ENCODE results near the gene RYR1. TPM values are rescaled to one million over a fixed set of nuclear protein-coding genes. Genes with fewer than 3 reads are reported as not detected.
"Not testable (repeated sequence)": the region's sequence is repeated elsewhere in the genome, so short reads cannot be mapped to it uniquely, and the experiment has no call there.

RYR1 gene
- total RNA-seq, 1 experiment from 2014 or later = 0.11 TPM

GRCh38 chr19:38561658-38562057, 128.2 kb downstream of the RYR1 start:
- no peak for DNase-seq (ENCODE audit: low read depth)

DNA sequence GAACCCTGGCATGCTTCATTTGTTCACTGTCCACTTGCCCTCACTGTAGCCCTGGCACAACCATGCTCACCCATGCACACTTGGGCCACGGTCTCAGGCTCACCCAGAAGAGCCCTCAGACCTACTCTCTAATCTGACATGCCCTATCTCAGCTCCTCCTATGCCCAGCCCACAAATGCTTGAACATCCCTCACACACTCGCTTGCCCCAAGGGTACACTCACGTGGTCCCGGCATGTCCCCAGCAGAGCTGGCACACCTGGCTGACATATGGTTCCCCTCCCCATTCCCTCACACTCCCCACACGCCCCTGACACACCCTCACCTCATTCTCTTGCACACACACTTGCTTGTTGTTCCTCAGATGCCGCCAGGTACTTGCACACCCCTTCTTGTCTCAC, 128.6 kb downstream of the RYR1 start:
- no peak for DNase-seq (ENCODE audit: low read depth)

DNA sequence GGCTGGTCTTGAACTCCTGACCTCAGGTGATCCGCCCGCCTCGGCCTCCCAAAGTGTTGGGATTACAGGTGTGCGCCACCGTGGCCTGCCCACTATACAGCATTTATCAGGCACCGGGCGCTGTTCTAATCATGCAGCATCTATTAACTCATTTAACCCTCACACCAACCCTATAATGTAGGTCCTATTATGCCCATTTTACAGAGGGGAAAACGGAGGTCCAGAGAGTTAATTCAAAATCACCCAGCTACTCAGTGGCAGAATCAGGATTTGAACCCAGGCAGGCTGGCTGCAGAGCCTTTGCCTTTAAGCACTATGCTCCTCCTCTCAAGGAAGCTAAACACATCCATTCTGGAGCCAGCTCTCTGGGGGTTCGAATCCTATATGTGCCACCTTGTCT, 130.0 kb downstream of the RYR1 start:
- no peak for DNase-seq (ENCODE audit: low read depth)

- DNase-seq (ENCODE audit: low read depth) = peak; percentile 24
Observed at GRCh38 chr19:38564981-38565690, 131.6 kb downstream of the RYR1 start.

DNA sequence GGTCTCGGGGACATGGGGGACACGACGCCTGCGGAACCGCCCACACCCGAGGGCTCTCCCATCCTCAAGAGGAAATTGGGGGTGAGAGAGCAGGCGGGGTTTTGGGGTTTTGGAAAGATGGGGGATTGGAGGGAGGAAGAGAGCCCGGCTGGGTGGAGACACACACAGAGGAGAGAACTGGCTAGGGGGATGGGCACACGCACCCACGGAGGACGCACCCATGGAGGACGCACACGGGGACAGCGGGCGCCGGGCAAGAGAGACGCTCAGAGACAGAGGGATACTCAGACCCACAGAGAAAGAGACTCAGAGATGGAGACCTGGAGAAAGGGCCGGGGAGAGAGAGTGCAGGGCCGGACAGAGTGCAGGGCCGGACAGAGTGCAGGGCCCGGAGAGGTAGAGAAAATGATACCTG, 132.2 kb downstream of the RYR1 start:
- DNase-seq (ENCODE audit: low read depth) = no peak

GRCh38 chr19:38569368-38569983, 136.0 kb downstream of the RYR1 start:
- DNase-seq (ENCODE audit: low read depth) = peak; percentile 19

DNA sequence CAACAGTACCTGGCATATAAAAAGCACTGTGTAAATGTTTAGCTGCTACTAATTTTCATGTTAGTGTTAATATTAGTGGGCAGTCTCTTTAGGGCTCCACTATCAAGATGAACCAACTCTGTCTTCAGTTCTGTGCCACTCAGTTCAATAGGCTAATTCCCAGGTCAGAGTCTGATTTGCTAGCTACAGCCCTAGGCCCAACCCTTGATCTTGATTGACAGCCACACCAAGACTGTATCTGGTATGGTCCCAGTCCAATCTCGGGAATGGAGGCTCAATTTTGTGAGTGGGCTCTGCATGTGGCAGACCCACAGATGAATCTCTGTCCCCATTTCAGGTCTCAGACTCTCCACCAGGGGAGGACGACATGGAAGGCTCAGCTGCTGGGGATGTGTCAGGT, 138.2 kb downstream of the RYR1 start:
- no peak for DNase-seq (ENCODE audit: low read depth)

DNA sequence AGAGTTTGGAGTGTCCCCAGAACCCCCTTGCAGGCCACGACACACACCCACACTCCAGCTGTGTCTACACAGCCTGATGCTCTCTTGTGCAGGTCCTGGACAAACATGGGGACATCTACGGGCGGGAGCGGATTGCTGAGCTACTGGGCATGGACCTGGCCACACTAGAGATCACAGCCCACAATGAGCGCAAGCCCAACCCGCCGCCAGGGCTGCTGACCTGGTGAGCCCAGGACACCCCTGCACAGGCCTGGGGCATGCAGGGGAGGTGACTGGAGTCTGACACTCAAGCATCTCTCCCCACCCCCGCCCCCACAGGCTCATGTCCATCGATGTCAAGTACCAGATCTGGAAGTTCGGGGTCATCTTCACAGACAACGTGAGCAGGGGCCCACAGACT, 144.3 kb downstream of the RYR1 start:
- no peak for DNase-seq (ENCODE audit: low read depth)

DNA sequence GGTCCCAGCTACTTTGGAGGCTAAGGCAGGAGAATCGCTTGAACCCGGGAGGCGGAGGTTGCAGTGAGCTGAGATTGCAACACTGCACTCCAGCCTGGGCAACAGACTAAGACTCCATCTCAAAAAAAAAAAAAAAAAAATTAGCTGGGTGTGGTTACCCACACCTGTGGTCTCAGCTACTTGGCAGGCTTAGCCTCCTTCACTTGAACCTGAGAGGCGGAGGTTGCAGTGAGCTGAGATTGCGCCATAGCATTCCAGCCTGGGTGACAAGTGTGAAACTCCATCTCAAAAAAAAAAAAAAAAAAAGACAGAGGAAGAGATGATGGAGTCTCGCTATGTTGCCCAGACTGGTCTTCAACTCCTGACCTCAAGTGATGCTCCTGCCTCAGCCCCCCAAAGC, 145.8 kb downstream of the RYR1 start:
- not testable (repeated sequence) for DNase-seq (ENCODE audit: low read depth)

DNA sequence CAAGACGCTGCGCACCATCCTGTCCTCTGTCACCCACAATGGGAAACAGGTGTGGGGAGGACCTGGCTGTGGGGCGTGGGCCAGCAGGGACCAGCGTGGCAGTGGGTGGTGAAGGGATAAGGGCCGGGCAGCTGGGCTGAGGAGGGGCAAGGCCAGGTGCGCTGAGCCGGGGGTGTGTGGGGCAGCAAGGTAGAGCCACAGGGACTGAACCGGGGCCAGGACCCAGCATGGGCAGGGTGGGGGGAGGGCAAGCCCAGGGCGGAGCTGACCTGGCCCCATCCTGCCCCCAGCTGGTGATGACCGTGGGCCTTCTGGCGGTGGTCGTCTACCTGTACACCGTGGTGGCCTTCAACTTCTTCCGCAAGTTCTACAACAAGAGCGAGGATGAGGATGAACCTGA, 146.6 kb downstream of the RYR1 start:
- no peak for DNase-seq (ENCODE audit: low read depth)

DNA sequence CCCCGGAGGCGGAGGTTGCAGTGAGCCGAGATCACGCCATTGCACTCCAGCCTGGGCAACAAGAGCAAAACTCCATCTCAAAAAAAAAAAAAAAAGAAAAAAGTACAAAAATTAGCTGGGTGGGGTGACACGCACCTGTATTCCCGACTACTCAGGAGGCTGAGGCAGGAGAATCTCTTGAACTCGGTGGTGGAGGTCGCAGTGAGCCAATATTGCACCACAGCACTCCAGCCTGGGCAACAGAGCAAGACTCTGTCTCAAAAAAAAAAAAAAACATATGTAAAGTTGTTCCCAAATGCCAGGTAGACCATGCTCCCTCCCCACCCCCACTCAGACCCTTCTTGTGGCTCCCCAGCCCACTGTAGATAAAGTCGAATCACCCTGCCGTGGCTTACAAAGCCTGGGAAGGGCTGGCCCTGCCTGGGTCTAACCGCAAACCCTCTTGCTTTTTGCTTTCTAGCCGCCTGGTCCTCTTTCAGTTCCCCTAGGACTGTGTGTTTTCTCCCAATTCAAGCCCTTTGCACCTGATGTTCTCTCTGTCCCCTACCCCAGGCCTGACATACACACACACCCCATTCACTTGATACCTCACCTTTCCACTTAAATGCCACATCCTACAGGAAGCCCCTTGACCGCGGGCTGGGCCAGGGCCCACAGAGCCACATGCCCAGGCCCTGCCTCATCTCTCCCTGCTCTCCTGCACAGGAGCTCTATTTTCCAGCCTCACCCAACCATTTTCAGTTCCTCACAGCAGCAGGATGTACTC, 149.9 kb downstream of the RYR1 start:
- DNase-seq (ENCODE audit: low read depth) = no peak

GRCh38 chr19:38583985-38584305, 150.5 kb downstream of the RYR1 start:
- DNase-seq (ENCODE audit: low read depth) = no peak

DNA sequence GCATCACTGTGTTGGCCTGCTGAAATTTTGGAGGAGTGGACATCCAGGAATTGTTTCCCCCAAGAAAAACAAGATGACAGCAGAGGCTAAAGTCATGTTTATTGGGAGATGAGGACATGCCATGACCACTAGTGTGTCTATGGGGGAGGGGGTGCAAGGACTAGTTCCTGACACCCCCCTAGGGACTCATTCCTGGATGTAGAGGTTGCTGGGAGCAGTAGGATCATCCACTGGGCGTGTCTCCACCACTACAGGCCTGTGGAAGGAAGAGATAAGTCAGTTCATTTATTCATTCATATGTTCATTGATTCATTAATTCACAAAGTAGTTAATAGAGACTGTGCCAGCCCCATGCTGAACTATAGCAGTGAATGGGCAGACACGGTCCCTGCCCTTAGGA, 154.1 kb downstream of the RYR1 start:
- no peak for DNase-seq (ENCODE audit: low read depth)

- DNase-seq (ENCODE audit: low read depth) = no peak
Observed at GRCh38 chr19:38588041-38588440, 154.6 kb downstream of the RYR1 start.

- DNase-seq (ENCODE audit: low read depth) = no peak
Observed at GRCh38 chr19:38592940-38593339, 159.4 kb downstream of the RYR1 start.

DNA sequence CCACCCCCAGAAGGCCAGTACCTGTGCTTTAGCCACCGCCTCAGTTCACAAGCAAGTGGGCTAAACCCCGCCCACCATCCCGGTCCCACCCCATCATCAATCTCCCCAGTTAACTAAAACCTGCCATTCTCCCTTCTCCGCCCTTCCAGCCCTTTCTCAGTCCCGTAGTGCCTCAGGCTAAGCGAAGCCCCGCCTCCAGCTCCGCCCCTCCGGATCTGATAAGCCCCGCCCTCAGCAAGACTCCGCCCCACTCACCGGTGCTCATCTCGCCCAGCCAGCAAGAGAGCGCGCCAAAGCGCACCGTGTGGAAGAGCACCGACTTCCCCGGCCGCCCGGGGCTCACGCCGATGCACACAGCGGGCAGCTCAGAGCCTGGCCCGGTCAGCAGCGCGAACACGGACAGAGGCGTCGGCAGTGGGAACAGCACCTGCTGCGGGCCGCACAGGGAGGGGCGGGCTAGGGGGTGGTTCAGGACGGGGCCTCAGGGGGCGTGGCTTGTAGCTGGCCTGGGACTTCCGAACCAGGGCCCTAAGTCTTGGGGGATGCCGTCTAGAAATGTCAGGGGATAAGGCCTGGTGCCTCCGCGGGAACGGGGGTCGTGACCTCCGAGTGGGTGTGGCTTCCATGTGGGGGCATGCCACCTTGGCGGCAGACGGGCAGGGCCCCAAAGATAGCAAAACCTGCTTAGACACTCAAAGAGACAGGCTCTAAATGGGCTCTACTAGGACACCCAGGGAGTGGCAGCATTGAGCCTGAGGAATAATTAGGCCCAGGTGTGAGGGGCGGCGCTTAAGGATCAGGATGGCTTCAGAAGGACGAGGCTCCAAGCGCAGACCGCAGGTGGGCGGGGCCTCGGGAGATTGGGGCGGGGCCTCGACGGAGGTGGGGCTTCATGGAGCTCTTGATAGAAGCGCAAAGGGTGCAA, 162.8 kb downstream of the RYR1 start:
- DNase-seq (ENCODE audit: low read depth) = peak; percentile 64

GRCh38 chr19:38597075-38597474, 163.6 kb downstream of the RYR1 start:
- DNase-seq (ENCODE audit: low read depth) = no peak

GRCh38 chr19:38599722-38600121, 166.2 kb downstream of the RYR1 start:
- DNase-seq (ENCODE audit: low read depth) = no peak

DNA sequence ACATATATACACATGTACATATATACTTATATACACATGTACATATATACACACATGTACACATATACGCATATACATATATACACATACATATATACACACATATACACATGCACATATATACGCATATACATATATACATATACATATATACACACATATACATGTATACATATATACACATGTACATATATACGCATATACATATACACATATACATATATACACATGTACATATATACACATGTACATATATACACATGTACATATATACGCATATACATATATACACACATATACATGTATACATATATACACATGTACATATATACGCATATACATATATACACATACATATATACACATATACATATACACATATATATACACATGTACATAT, 169.4 kb downstream of the RYR1 start:
- not testable (repeated sequence) for DNase-seq (ENCODE audit: low read depth)

- no peak for DNase-seq (ENCODE audit: low read depth)
Observed at GRCh38 chr19:38606131-38606530, 172.6 kb downstream of the RYR1 start.

GRCh38 chr19:38614289-38614688, 180.8 kb downstream of the RYR1 start:
- DNase-seq (ENCODE audit: low read depth) = no peak

- DNase-seq (ENCODE audit: low read depth) = no peak
Observed at GRCh38 chr19:38615007-38615581, 181.6 kb downstream of the RYR1 start.
